Caco-2 (cell line): ENCODE data around the gene IGSF21. TPM values are rescaled to one million over a fixed set of nuclear protein-coding genes. Genes with fewer than 3 reads are reported as not detected.

Source experiments
- BruUV-seq: library from RNA; stranded (reverse); fragments of 400-500 nt; replicated peaks from 2 replicates; lab custom pipeline; 2021; lab: Mats Ljungman, UMichigan
- CTCF ChIA-PET: fragments of 300-600 bp; sonication (Branson Sonifier 250); formaldehyde crosslinking; loops from one replicate; lab custom pipeline; 2022; ENCODE audit warnings: antibody characterized with exemption; lab: Charles Lee
- POLR2A ChIA-PET: fragments of 300-600 bp; sonication (Branson Sonifier 250); formaldehyde crosslinking; loops from one replicate; lab custom pipeline; 2022; ENCODE audit warnings: antibody characterized with exemption; lab: Charles Lee
- DNase-seq, 2 experiments: peaks; one replicate each; pipeline versions ENCODE4 v3.0.0 to v3.0.0-alpha.2; 2020 to 2022
- H3K27me3 ChIP-seq: replicated peaks from 2 replicates; pipeline ENCODE4 v1.6.0; 2011; ENCODE audit warnings: low read length; ENCODE audit not compliant: control insufficient read depth, insufficient read depth
- H3K36me3 ChIP-seq: 2 replicates; pipeline ENCODE4 v1.5.1; 2011; ENCODE audit warnings: low read length; ENCODE audit not compliant: control insufficient read depth, insufficient read depth
- H3K4me1 ChIP-seq: fragments of 250-450 bp; sonication (Bioruptor Pico); 2 replicates; pipeline ENCODE4 v1.5.1; 2020; ENCODE audit warnings: mild to moderate bottlenecking
- H3K4me3 ChIP-seq: 2 replicates; pipeline ENCODE4 v1.5.1; 2011; ENCODE audit warnings: low read depth, mild to moderate bottlenecking, control low read depth, low read length
- H3K9me3 ChIP-seq: fragments of 250-450 bp; sonication (Bioruptor Pico); 2 replicates; pipeline ENCODE4 v1.5.1; 2020; ENCODE audit warnings: mild to moderate bottlenecking, moderate library complexity
- H3K27ac Mint-ChIP-seq: one replicate; pipeline ENCODE4 v1.8.0; 2022; ENCODE audit warnings: mixed read lengths; ENCODE audit not compliant: unreplicated experiment
- H3K27me3 Mint-ChIP-seq: one replicate; pipeline ENCODE4 v1.8.0; 2022; ENCODE audit warnings: mixed read lengths; ENCODE audit not compliant: insufficient read depth, unreplicated experiment
- H3K36me3 Mint-ChIP-seq: one replicate; pipeline ENCODE4 v1.8.0; 2022; ENCODE audit warnings: mild to moderate bottlenecking, mixed read lengths; ENCODE audit not compliant: insufficient read depth, unreplicated experiment
- H3K4me1 Mint-ChIP-seq: one replicate; pipeline ENCODE4 v1.8.0; 2022; ENCODE audit warnings: low read depth, mixed read lengths; ENCODE audit not compliant: unreplicated experiment
- H3K4me3 Mint-ChIP-seq: one replicate; pipeline ENCODE4 v1.8.0; 2022; ENCODE audit warnings: mild to moderate bottlenecking, moderate library complexity, mixed read lengths; ENCODE audit not compliant: unreplicated experiment
- H3K9me3 Mint-ChIP-seq: one replicate; pipeline ENCODE4 v1.8.0; 2022; ENCODE audit warnings: mixed read lengths; ENCODE audit not compliant: unreplicated experiment
- CTCF ChIP-seq, 2 experiments: fragments of 200-600 bp in 1 of 2; IDR thresholded peaks; 1 replicate in 1 of 2; 2 replicates in 1 of 2; pipeline versions ENCODE4 v1.5.1 to v1.8.0; 2011 to 2022; ENCODE audit warnings: antibody characterized with exemption in 1 of 2, control low read depth in 1 of 2, inconsistent platforms in 1 of 2, low read depth in 1 of 2, low read length in 1 of 2, mild to moderate bottlenecking in 1 of 2, moderate library complexity in 1 of 2; ENCODE audit not compliant: insufficient read depth in 1 of 2, severe bottlenecking in 1 of 2, unreplicated experiment in 1 of 2
- intact Hi-C: fragments of 100-400 bp; cut with micrococcal nuclease; formaldehyde crosslinking; loops from one replicate; pipeline ENCODE4 v1.10.0; 2022; ENCODE audit not compliant: unreplicated experiment
- total RNA-seq: library from RNA; stranded (reverse); gene quantifications from 2 replicates; pipeline ENCODE4 v1.2.3, GENCODE V29; 2022

Gene IGSF21
- total RNA-seq, 1 experiment from 2014 or later: not detected

- intact Hi-C loops: no loop called here
Measured at GRCh38 chr1:18390953-18391352, 283.4 kb downstream of the IGSF21 start.

DNA sequence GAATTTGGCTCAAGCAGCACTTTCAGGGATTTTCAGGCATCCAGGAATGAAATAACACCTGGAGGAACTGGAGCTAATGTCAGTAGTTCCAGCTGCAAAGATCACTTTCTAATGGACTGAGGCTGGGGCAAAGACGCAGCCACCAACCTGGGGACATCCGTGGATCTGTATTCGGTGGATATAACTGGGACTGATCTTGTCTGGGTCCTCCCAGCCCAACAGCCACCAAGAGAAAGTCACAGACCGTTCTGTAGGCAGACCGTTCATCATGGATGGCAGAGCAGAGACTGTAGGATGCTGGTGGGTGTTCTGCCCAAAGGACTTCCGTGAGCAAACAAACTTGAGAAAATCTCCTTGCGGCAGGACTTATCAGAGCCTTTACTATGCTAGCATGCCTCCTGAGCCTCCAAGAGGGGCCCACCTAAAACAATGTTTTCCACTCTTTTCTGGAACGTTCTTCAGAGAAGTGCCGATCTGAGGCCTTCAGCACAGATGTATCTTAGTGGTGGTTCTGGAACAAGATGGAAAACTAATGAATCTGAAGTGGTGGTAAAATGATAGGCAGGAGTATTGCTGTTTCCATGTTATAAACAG is 287.1 kb downstream of the IGSF21 start:
- CTCF ChIA-PET: no interaction called here
- peaks cover 4% of the 10 kb centered on the region for H3K27me3 Mint-ChIP-seq
- no peak overlapping the region for H3K4me3 ChIP-seq
- H3K9me3 ChIP-seq: no peaks in the 10 kb centered on the region
- no peak overlapping the region for H3K4me3 Mint-ChIP-seq
- no peak for DNase-seq
- POLR2A ChIA-PET: no interaction called here
- H3K4me1 Mint-ChIP-seq: no peaks in the 10 kb centered on the region
- H3K36me3 ChIP-seq: no peaks in the 10 kb centered on the region
- H3K9me3 Mint-ChIP-seq: no peaks in the 10 kb centered on the region
- BruUV-seq: no TSS peak
- H3K4me1 ChIP-seq: no peaks in the 10 kb centered on the region
- H3K36me3 Mint-ChIP-seq: no peaks in the 10 kb centered on the region
- H3K27ac Mint-ChIP-seq: no peak overlapping the region
- H3K27me3 ChIP-seq: no peaks in the 10 kb centered on the region
- intact Hi-C loops: no loop called here
- no peak for TF ChIP-seq CTCF (IDR thresholded peaks at IDR 0.05; ENCODE audit: insufficient read depth in 1 of 2, low read depth in 1 of 2, low read length in 1 of 2, severe bottlenecking in 1 of 2, unreplicated experiment in 1 of 2)

More at GRCh38 chr1:18390953-18391352, 283.4 kb downstream of the IGSF21 start:
- TF ChIP-seq CTCF (IDR thresholded peaks at IDR 0.05; ENCODE audit: insufficient read depth in 1 of 2, low read depth in 1 of 2, low read length in 1 of 2, severe bottlenecking in 1 of 2, unreplicated experiment in 1 of 2): no peak
- DNase-seq: no peak
- Histone ChIP-seq H3K27me3 (no peaks in the 10 kb centered on the region), H3K36me3 (no peaks in the 10 kb centered on the region), H3K9me3 (no peaks in the 10 kb centered on the region), H3K4me1 (no peaks in the 10 kb centered on the region), H3K4me3 (no peak overlapping the region)
- no peaks in the 10 kb centered on the region for H3K4me1 Mint-ChIP-seq
- no peaks in the 10 kb centered on the region for H3K9me3 Mint-ChIP-seq
- H3K27ac Mint-ChIP-seq: no peak overlapping the region
- CTCF ChIA-PET: no interaction called here
- H3K27me3 Mint-ChIP-seq: peaks cover 12% of the 10 kb centered on the region
- no TSS peak for BruUV-seq
- no peaks in the 10 kb centered on the region for H3K36me3 Mint-ChIP-seq
- POLR2A ChIA-PET: no interaction called here
- no peak overlapping the region for H3K4me3 Mint-ChIP-seq

DNA sequence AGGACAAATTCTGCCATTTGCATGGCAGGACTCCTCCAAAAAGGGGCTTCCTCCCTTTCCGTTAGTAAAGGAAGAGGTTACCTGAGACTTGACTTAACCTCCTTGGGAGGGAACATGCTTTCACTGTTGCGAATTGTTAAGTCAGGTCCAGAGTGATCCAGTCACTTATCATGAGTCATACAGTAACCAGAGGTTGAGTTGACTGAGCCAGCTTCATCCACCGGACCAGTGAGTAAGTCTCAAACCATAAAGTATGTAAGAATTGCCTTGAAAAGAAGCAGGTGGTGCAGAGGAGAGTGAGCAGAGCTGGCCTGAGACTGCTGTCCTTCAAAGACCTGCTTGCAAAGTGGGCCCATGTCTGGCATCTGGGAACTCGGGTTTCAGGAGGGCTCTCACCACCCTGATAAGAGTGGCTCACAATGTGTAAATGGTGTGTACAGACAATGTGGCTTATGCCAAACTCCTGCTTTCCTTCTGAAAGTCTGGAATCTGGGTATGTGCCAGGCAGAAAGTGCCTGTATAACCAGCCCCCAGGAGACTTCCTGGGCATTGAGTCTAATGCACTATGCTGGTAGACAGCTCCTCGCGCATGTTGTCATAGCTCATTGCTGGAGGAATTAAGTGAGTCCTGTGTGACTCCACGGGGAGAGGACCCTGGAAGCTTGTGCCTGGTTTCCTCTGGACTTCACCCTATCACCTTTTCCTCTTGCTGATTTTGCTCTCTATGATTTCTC is 288.8 kb downstream of the IGSF21 start:
- Mint-ChIP-seq H3K9me3 (no peaks in the 10 kb centered on the region), H3K27ac (no peak overlapping the region), H3K4me1 (no peaks in the 10 kb centered on the region), H3K27me3 (peaks cover 4% of the 10 kb centered on the region), H3K4me3 (no peak overlapping the region), H3K36me3 (no peaks in the 10 kb centered on the region)
- no peak overlapping the region for H3K4me3 ChIP-seq
- POLR2A ChIA-PET: no interaction called here
- H3K27me3 ChIP-seq: no peaks in the 10 kb centered on the region
- no peak for TF ChIP-seq CTCF (IDR thresholded peaks at IDR 0.05; ENCODE audit: insufficient read depth in 1 of 2, low read depth in 1 of 2, low read length in 1 of 2, severe bottlenecking in 1 of 2, unreplicated experiment in 1 of 2)
- no peaks in the 10 kb centered on the region for H3K9me3 ChIP-seq
- DNase-seq: no peak
- no peaks in the 10 kb centered on the region for H3K4me1 ChIP-seq
- CTCF ChIA-PET: no interaction called here
- no peaks in the 10 kb centered on the region for H3K36me3 ChIP-seq
- intact Hi-C loops: no loop called here
- no TSS peak for BruUV-seq
